Upper lobe of left lung (tissue), 6 donors: ENCODE data around the gene RER1. TPM values are rescaled to one million over a fixed set of nuclear protein-coding genes. Genes with fewer than 3 reads are reported as not detected.

Experiments used
- ATAC-seq, 2 donors: fragments of 200-7000 bp; cut with Tn5 transposase; one replicate each; pipeline ENCODE4 v1.9.1; 2022; ENCODE audit warnings: mild to moderate bottlenecking in 2 of 2, moderate library complexity in 2 of 2; ENCODE audit not compliant: low FRiP score in 2 of 2
- DNase-seq, 2 donors: peaks; one replicate each; pipeline ENCODE4 v3.0.0-alpha.2; 2019 to 2020
- H3K27ac ChIP-seq, 4 donors: fragments of 200-600 bp; sonication (generic); one replicate each; pipeline ENCODE4 v1.5.1; 2016 to 2019
- H3K27me3 ChIP-seq, 4 donors: fragments of 200-600 bp; sonication (generic); one replicate each; pipeline ENCODE4 v1.5.1; 2017 to 2019
- H3K36me3 ChIP-seq, 4 donors: fragments of 200-600 bp; sonication (generic); one replicate each; pipeline ENCODE4 v1.5.1; 2016 to 2019
- H3K4me1 ChIP-seq, 4 donors: fragments of 200-600 bp; sonication (generic); one replicate each; pipeline ENCODE4 v1.5.1; 2018 to 2019
- H3K4me3 ChIP-seq, 4 donors: fragments of 200-600 bp; sonication (generic); one replicate each; pipeline ENCODE4 v1.5.1; 2017 to 2019; ENCODE audit warnings: mild to moderate bottlenecking in 2 of 4, moderate library complexity in 1 of 4
- H3K9me3 ChIP-seq, 4 donors: fragments of 200-600 bp; sonication (generic); one replicate each; pipeline ENCODE4 v1.5.1; 2018 to 2019
- EP300 ChIP-seq, 4 donors: sonication (generic); formaldehyde crosslinking; IDR thresholded peaks; one replicate each; pipeline ENCODE4 v1.5.1; 2017; ENCODE audit warnings: antibody characterized with exemption in 4 of 4, control low read depth in 2 of 4
- POLR2A ChIP-seq, 4 donors: fragments of 450-650 bp; IDR thresholded peaks; one replicate each; pipeline ENCODE4 v1.5.1; 2016 to 2017; ENCODE audit warnings: antibody characterized with exemption in 4 of 4, mild to moderate bottlenecking in 2 of 4
- POLR2AphosphoS5 ChIP-seq, 2 donors: sonication (generic); formaldehyde crosslinking; IDR thresholded peaks; one replicate each; pipeline ENCODE4 v1.5.1; 2017; ENCODE audit warnings: antibody characterized with exemption in 2 of 2
- WGBS, 2 donors: methylation state at CpG; one replicate each; pipeline ENCODE4 v1.1.5; 2017 to 2018; 5-methylcytosine and 5-hydroxymethylcytosine counted together
- total RNA-seq, 6 donors: library from RNA; depleted of rRNA in 4 of 6; stranded (reverse); fragments of >200 nt in 4 of 6; gene quantifications; one replicate each; pipeline versions ENCODE4 v1.1.0 to v1.2.1, GENCODE V29; 2016 to 2021
- TF ChIP-seq, protein P1 (sequence below), 6 experiments: fragments of 450-650 bp in 4 of 6; fragments of 200-600 bp in 2 of 6; sonication (generic) in 2 of 6; IDR thresholded peaks; one replicate each; pipeline ENCODE4 v1.5.1; 2016 to 2019; ENCODE audit warnings: antibody characterized with exemption in 6 of 6
- donor health status: DM: no; HTN: no; CAD: no; lungs with moderate emphysema.
- donor health status: DM: no; HTN: yes; CAD: no; lungs with severe emphysema.

Gene RER1
- total RNA-seq, 6 donors from 2014 or later = 48.2 to 133 (median 61.1) TPM

- Histone ChIP-seq H3K4me1 (peaks cover 28 to 34% (median 29%) of the 10 kb centered on the region in 4 donors), H3K27me3 (peaks cover 0 to 7% (median 3%) of the 10 kb centered on the region in 4 donors), H3K4me3 (peak overlapping the region; percentile 71 to 100 (median 95)), H3K27ac (peak overlapping the region; percentile 81 to 87 (median 86)), H3K36me3 (peaks cover 0 to 14% (median 9%) of the 10 kb centered on the region in 4 donors), H3K9me3 (no peaks in the 10 kb centered on the region)
- ATAC-seq (peak in 1 of 2 donors; percentile 64), DNase-seq (no peak)
- WGBS, 2 donors = 0 to 13% methylated on average over 7 to 9 of the region's 66 CpGs
- TF ChIP-seq POLR2A (IDR thresholded peaks at IDR 0.05) (peak in 1 of 4 donors; percentile 77), POLR2AphosphoS5 (IDR thresholded peaks at IDR 0.05) (peak in 1 of 2 donors; percentile 10), EP300 (IDR thresholded peaks at IDR 0.05) (no peak)
- TF ChIP-seq, protein P1, sequence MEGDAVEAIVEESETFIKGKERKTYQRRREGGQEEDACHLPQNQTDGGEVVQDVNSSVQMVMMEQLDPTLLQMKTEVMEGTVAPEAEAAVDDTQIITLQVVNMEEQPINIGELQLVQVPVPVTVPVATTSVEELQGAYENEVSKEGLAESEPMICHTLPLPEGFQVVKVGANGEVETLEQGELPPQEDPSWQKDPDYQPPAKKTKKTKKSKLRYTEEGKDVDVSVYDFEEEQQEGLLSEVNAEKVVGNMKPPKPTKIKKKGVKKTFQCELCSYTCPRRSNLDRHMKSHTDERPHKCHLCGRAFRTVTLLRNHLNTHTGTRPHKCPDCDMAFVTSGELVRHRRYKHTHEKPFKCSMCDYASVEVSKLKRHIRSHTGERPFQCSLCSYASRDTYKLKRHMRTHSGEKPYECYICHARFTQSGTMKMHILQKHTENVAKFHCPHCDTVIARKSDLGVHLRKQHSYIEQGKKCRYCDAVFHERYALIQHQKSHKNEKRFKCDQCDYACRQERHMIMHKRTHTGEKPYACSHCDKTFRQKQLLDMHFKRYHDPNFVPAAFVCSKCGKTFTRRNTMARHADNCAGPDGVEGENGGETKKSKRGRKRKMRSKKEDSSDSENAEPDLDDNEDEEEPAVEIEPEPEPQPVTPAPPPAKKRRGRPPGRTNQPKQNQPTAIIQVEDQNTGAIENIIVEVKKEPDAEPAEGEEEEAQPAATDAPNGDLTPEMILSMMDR (IDR thresholded peaks at IDR 0.05) = peak in 3 of 6 experiments; percentile 8 to 37 (median 35)
Measured at GRCh38 chr1:2412773-2413494, 21.3 kb downstream of the RER1 start.

- ATAC-seq (no peak), DNase-seq (peak in 1 of 2 donors; percentile 85)
- Histone ChIP-seq H3K4me3 (peak overlapping the region; percentile 71 to 100 (median 95)), H3K27ac (peak overlapping the region; percentile 42 to 87 (median 86)), H3K27me3 (peaks cover 0 to 7% (median 3%) of the 10 kb centered on the region in 4 donors), H3K9me3 (no peaks in the 10 kb centered on the region), H3K36me3 (peaks cover 0 to 6% (median 2%) of the 10 kb centered on the region in 4 donors), H3K4me1 (peaks cover 28 to 34% (median 29%) of the 10 kb centered on the region in 4 donors)
- WGBS, 2 donors = 41 to 54% methylated on average over 6 to 21 of the region's 28 CpGs
- TF ChIP-seq EP300 (IDR thresholded peaks at IDR 0.05) (no peak), POLR2AphosphoS5 (IDR thresholded peaks at IDR 0.05) (no peak), POLR2A (IDR thresholded peaks at IDR 0.05) (no peak)
- TF ChIP-seq, protein P1 (IDR thresholded peaks at IDR 0.05) = no peak
Measured at GRCh38 chr1:2413495-2414296, 22.1 kb downstream of the RER1 start.

DNA sequence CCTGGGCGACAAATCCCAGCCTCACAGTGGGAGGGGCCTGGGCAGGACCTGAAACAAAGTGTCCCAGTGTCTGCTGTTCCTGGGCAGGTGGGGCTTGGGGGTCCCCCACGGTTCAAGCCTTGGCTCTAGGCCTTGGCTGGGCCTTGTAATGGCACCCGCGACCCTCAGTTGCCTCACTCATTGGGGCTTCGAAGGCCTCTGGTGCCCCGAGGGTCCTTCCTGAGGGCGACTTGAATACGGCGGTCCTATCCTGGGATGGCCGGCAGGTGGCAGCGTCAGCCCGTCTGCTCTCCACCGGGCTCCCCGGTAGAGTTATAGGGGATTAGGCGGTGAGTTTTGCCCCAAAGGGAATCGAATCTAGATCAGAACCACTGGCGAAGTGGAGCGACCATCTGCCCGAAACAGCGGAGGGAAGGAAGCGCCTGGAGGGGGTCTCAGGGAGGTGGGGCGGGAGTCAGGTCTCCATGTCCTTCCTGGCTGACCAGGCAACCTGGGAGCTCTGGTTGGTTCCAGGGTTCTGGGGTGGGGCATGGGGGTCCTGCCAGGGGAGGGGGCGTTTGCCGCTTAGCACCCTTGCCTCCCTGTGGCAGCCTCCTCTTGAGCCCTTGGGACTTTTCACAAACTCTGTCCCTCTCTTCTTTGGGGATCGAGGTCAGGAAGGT, 22.8 kb downstream of the RER1 start:
- Histone ChIP-seq H3K27ac (peak overlapping the region in 2 of 4 donors; percentile 35 to 42), H3K27me3 (peaks cover 0 to 9% (median 3%) of the 10 kb centered on the region in 4 donors), H3K4me3 (no peak overlapping the region), H3K36me3 (peaks cover 0 to 3% (median 0%) of the 10 kb centered on the region in 4 donors), H3K9me3 (no peaks in the 10 kb centered on the region), H3K4me1 (peaks cover 28 to 34% (median 29%) of the 10 kb centered on the region in 4 donors)
- peak in 1 of 2 donors; percentile 53 for ATAC-seq
- 2 to 6% methylated on average over 13 to 20 of the region's 25 CpGs for WGBS, 2 donors
- peak; percentile 78 to 94 for DNase-seq
- TF ChIP-seq EP300 (IDR thresholded peaks at IDR 0.05) = no peak
- no peak for TF ChIP-seq POLR2A (IDR thresholded peaks at IDR 0.05)
- no peak for TF ChIP-seq POLR2AphosphoS5 (IDR thresholded peaks at IDR 0.05)
- TF ChIP-seq, protein P1 (IDR thresholded peaks at IDR 0.05) = peak; percentile 91 to 96 (median 94)

- 72 to 83% methylated on average over 8 to 11 of the region's 11 CpGs for WGBS, 2 donors
- Histone ChIP-seq H3K27ac (no peak overlapping the region), H3K9me3 (no peaks in the 10 kb centered on the region), H3K27me3 (peaks cover 0 to 11% (median 3%) of the 10 kb centered on the region in 4 donors), H3K4me1 (peaks cover 28 to 34% (median 29%) of the 10 kb centered on the region in 4 donors), H3K36me3 (no peaks in the 10 kb centered on the region), H3K4me3 (peak overlapping the region in 1 of 4 donors; percentile 43)
- TF ChIP-seq, protein P1 (IDR thresholded peaks at IDR 0.05) = no peak
- TF ChIP-seq POLR2AphosphoS5 (IDR thresholded peaks at IDR 0.05) (no peak), POLR2A (IDR thresholded peaks at IDR 0.05) (no peak), EP300 (IDR thresholded peaks at IDR 0.05) (no peak)
- DNase-seq = peak in 1 of 2 donors; percentile 63
- no peak for ATAC-seq
Measured at GRCh38 chr1:2415337-2415736, 23.7 kb downstream of the RER1 start.
